ENCODE results near the gene TSEN2.

GRCh38 chr3:12465151-12465835 is 19.0 kb upstream of the TSEN2 start:
- TF ChIP-seq, protein P1, sequence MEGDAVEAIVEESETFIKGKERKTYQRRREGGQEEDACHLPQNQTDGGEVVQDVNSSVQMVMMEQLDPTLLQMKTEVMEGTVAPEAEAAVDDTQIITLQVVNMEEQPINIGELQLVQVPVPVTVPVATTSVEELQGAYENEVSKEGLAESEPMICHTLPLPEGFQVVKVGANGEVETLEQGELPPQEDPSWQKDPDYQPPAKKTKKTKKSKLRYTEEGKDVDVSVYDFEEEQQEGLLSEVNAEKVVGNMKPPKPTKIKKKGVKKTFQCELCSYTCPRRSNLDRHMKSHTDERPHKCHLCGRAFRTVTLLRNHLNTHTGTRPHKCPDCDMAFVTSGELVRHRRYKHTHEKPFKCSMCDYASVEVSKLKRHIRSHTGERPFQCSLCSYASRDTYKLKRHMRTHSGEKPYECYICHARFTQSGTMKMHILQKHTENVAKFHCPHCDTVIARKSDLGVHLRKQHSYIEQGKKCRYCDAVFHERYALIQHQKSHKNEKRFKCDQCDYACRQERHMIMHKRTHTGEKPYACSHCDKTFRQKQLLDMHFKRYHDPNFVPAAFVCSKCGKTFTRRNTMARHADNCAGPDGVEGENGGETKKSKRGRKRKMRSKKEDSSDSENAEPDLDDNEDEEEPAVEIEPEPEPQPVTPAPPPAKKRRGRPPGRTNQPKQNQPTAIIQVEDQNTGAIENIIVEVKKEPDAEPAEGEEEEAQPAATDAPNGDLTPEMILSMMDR (optimal IDR thresholded peaks at IDR 0.05 in 1 of 3, IDR thresholded peaks at IDR 0.05 in 1 of 3, conservative IDR thresholded peaks at IDR 0.05 in 1 of 3; ENCODE audit: extremely low read depth in 1 of 3, insufficient read depth in 2 of 3, low read length in 3 of 3) = no peak
- TF ChIP-seq EZH2 (IDR thresholded peaks at IDR 0.05; ENCODE audit: low read length) = no peak

Data from keratinocyte (primary cell).